NCI-H1105 (cell line): ENCODE measurements around the gene ANKRD22.
"Not testable (repeated sequence)": the region's sequence is repeated elsewhere in the genome, so short reads cannot be mapped to it uniquely, and the experiment has no call there.

ENCODE experiments used
- DNase-seq: peaks from one replicate; lab custom pipeline; 2025; lab: John Stamatoyannopoulos, UW

The ANKRD22 gene

DNA sequence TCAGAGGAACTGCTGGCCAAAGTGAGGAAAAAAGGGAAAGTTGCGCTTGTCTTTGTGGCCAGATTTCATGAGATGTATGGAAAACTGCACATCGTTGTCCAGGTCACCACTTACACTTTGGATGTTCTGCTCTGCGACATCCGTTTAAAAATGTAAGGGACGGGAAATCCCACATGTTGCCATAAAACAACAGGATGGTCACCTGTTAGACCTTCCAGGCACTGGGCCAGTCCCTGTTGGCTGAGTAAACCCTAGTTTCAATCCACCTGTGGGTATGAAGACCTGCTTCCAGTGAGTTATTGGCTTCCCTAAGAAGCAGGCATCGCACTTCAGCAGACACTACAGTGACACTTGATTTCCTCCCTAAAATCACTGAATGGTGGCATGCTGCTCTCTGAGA is 25.7 kb upstream of the ANKRD22 start:
- no peak for DNase-seq

- no peak for DNase-seq
These were observed 23.4 kb upstream of the ANKRD22 start for GRCh38 chr10:88875081-88875480.

- no peak for DNase-seq
These were observed 22.6 kb upstream of the ANKRD22 start for GRCh38 chr10:88874281-88874680.

DNA sequence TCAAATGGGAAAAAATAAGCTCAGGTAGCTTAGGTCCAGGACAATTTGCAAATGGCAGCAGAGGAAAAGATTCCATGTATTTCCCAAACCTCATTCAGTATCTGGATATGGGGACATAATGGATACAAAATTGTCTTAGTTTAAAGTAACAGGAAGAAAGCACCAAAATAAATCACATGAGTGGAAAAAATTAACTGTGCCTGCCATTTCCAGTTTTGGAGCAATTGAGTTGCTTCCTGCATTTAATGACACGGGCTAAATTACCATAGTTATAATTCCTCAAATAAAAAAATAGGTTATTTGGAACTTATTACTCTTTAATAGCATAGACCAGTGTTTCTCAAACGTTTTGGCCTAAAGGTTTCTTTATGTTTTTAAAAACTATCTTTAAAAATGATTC is 22.1 kb upstream of the ANKRD22 start:
- no peak for DNase-seq

DNA sequence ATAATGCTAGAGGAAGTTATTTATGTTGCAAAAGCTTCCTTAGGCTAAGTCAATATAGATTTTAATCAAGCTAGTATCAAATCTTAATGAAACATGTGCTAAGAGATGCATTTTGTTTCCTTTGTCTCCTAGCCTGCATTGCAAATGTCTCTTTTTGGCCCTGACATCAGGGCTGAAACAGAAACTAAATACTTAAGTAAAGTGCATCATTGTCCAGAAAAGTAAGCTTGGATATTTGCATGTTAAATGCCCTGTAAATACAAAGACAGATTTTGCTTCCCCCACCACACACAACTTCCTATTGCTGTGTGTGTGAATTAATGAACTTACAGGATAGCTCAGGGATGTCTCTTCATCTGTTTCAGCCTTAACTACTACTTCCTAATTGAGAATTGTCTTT is 18.4 kb upstream of the ANKRD22 start:
- no peak for DNase-seq

GRCh38 chr10:88866454-88866853 is 14.8 kb upstream of the ANKRD22 start:
- no peak for DNase-seq

DNA sequence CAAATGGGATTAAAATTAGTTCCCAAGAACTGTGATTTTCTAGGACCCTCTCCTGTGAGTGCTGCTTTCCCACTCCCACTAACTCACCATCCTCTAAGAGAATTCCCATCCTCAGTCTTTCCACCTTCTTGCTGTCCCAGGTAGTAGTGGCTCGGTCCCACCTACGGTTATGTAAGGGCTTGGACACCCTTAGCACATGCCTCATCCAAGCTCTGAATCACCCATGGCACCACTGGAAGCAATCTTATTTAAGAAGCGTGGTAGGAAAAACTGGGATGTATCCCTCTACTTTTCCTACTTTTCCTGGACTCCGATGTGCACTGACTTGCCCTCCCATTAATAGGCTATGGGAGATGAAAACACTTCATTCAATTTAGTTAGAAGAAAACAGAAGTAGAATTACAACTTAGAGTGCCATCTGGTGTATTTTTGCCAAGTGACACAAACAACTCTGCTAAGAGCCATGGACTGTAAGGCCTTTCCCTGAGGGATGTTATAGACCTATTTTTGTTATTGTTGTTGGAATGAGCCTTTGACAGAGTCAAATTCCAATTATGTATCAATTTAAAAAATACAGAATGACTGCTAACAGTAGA is 13.7 kb upstream of the ANKRD22 start:
- DNase-seq: no peak

DNA sequence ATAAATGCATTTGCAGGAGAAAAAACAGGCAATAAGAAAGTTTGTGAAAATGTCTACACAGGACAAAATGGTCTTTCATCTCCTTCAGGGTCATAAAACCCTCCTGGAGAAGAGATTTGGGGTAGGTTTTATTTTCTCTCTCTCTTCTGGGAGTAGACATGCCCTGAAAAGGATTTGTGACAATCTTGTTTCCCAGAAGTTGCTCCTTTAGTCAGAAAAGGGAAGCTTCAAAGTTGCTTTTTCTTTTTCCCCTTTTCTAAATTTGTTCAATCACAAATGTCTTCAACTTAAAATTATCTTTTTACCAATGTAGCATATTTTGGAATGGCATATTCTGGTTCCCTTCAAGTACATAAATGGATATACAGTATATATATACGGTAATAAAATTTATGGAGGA is 9.4 kb upstream of the ANKRD22 start:
- no peak for DNase-seq

DNA sequence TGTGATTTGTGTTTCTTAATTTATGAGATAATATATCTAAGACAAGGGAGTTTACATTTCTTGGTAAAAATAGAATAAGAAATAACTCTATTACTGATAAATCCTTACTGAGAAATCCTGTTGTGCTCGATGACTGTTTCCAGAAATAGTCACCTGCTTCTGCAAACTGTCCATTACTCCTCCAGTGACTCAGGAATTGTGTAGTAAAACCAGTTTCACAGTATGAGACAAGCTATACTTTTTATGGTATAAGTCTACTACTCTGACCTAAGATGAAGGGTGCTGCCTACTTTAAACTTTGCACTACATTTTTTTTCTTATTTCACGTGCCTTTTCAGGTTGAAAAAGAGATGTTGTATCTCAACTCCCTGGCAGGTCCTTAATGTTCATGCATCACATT is 6.8 kb upstream of the ANKRD22 start:
- DNase-seq: no peak

DNA sequence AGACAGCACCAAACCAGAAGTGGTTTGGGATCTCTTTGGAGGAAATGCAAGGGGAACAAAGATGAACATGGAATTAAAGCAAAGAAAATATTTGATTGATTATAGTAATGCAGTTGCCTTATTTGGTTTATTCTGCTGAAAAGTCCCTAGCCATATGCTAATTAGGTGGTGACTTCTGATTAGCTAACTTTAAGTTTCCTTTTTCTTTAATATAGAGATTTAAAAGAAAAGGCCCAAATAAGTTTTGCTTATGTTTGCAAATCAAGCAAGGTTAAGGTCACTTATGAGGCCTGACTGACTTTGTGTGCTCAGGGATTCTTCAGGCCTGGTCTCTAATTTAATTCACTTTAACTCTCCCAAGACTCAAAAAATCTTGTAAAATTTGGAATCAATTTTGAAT is 6.2 kb upstream of the ANKRD22 start:
- no peak for DNase-seq

DNA sequence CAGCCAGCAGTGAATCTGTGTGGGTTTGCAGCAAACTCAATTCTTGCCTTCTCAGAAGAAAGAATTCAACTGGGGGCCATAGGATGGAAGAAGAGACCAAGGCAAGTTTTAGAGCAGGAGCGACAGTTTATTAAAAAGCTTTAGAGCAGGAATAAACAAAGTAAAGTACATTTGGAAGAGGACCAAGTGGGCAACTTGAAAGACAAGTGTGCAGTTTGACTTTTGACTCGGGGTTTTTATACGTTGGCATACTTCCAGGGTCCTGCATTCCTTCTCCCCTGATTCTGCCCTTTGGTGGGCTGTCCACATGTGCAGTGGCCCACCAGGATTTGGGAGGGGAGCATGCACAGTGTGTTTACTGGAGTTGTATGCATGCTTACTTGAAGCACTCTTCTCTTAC is 3.0 kb upstream of the ANKRD22 start:
- no peak for DNase-seq

- DNase-seq: no peak
These were observed 1.7 kb upstream of the ANKRD22 start for GRCh38 chr10:88853155-88853881.

GRCh38 chr10:88852327-88852726 is 683 bp upstream of the ANKRD22 start:
- no peak for DNase-seq

DNA sequence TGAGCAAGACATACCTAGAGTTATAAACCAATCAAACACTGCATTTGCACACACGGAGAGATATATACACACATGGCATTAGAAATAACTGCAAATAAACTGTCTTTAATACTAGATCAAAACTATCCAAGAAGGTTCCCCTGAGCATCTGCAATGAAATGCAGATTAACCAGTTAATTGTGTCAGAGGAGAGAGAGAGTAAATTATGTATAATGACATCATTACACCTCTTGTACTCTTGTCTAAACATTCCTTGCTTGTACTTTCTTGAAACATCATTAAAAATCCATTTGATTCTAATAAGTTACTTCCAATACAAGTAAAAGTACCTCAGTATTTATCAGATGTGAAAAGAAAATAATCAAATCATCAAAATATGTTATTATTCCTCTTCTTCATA is 932 bp downstream of the ANKRD22 start:
- no peak for DNase-seq

GRCh38 chr10:88849234-88849633 is 2.4 kb downstream of the ANKRD22 start:
- no peak for DNase-seq

DNA sequence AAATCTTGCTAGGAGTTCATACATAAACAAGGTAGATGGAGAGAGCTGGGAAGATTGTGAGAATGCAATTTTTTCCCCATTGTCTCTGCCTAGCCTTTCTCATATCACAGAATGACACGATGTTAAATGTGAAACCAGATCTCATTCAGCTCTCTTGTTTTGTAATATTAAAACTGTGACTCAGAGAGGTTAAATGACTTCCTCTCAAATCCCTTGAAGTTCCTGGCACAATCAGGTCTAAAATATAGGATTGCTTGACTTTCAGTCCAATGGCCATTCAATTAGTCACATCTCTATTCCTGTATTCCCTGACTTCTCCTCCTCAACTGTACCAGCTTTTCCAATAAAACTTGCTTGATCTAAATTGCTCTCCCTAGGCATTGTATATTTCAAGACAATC is 3.1 kb downstream of the ANKRD22 start:
- no peak for DNase-seq

DNA sequence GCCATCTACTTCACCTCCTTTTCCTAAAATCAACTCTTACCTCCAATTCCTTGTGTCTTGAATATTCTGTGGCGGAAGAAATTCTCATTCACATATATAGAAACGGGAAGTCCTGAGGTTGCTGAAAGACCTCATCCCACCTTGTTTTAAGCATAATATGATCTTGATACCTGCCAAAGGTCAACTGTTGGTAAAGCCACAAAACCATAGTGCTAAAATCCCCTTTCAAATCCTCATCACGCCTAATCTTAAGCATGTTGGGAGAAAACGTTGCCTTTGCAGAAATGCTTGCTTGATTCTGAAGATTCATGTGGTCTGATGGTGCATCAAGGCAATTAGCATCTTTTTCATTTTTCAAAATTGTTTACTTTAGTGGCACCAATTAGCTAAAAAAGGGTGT is 8.5 kb downstream of the ANKRD22 start:
- DNase-seq: no peak

GRCh38 chr10:88841316-88842111 is 10.1 kb downstream of the ANKRD22 start:
- DNase-seq: no peak

- DNase-seq: no peak
These were observed 10.8 kb downstream of the ANKRD22 start for GRCh38 chr10:88840881-88841280.

DNA sequence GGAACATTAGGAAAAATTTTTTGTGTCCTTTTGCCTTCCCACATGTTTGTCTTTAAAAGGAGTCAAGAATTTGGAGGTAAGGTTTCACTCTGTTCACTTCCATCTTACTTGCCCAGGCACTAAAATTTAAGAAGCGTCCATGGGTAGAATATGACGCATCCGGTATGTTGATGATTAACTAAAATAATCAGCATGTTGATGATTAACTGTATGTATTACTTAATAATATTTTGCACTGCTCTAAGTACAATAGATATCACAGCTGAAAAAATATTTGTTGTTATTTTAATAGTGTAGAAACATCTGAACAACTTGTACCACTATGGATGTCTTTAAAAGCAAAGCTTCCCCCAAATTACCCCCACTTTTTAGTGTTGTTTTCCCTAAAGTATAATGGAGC is 11.5 kb downstream of the ANKRD22 start:
- no peak for DNase-seq

DNA sequence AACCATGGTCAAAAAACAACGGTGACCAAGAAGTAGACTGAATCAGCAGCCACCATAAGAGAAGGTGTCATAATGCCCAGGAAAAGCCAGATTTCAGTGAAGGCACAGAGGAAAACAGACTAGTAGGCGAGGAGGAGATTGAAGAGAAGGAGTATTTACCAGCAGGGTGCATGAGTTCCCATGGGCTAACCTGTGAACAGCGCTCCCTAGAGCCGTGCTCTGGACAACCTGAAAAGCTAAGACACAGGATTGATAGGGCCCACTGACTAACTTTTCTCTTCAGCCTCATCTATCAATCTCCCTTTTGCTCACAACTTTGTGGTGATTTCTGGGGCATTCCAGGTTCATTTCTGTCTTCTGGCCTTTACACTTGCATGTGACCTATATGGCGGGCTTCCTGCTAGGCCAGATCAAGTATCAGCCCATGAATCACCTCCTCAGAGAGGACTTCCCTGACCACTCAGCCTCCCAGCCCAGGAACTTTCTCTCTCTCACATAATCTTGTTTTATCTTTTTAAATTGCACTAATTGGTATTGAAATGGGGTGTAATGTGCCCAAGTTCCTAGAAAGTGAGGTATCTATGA is 12.8 kb downstream of the ANKRD22 start:
- no peak for DNase-seq

DNA sequence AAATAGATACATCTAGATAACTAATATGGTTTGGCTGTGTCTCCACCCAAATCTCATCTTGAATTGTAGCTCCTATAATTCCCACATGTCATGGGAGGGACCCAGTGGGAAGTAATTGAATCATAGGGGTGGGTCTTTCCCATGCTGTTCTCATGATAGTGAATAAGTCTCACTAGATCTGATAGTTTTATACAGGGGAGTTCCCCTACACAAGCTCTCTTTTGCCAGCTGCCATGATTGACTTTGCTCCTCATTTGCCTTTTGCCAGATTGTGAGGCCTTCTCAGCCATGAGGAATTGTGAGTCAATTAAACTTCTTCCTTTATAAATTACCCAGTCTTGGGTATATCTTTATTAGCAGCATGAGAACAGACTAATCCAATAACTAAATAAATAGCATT is 14.0 kb downstream of the ANKRD22 start:
- DNase-seq: not testable (repeated sequence)

- DNase-seq: no peak
These were observed 15.8 kb downstream of the ANKRD22 start for GRCh38 chr10:88835910-88836221.
